Retinal pigment epithelial cell (primary cell): ENCODE results near the gene TLCD5.

Experiments used
- DNase-seq: peaks from one replicate; pipeline ENCODE4 v3.0.0-alpha.2; 2010; ENCODE audit warnings: low read depth
- H3K4me3 ChIP-seq: 2 replicates; pipeline ENCODE4 v1.5.1; 2011; ENCODE audit warnings: mild to moderate bottlenecking, low read length, control low read depth, moderate library complexity
- CTCF ChIP-seq: conservative IDR thresholded peaks from 2 replicates; pipeline ENCODE4 v1.5.1; 2011; ENCODE audit warnings: low read depth, low read length, control low read depth, inconsistent platforms

TLCD5 gene

GRCh38 chr11:120354779-120355178 is 29.7 kb downstream of the TLCD5 start:
- TF ChIP-seq CTCF: no peak
- DNase-seq: no peak
- H3K4me3 ChIP-seq: no peak overlapping the region

- TF ChIP-seq CTCF: no peak
- DNase-seq: no peak
- no peak overlapping the region for H3K4me3 ChIP-seq
Measured at GRCh38 chr11:120357620-120358019, 32.5 kb downstream of the TLCD5 start.

- no peak for DNase-seq
- H3K4me3 ChIP-seq: no peak overlapping the region
- TF ChIP-seq CTCF: no peak
Measured at GRCh38 chr11:120358729-120359128, 33.6 kb downstream of the TLCD5 start.

GRCh38 chr11:120363436-120363835 is 38.3 kb downstream of the TLCD5 start:
- no peak for TF ChIP-seq CTCF
- H3K4me3 ChIP-seq: no peak overlapping the region
- DNase-seq: no peak

- no peak overlapping the region for H3K4me3 ChIP-seq
- DNase-seq: no peak
- no peak for TF ChIP-seq CTCF
Measured at GRCh38 chr11:120365512-120365911, 40.4 kb downstream of the TLCD5 start.

GRCh38 chr11:120372296-120372695 is 47.2 kb downstream of the TLCD5 start:
- DNase-seq: no peak
- no peak for TF ChIP-seq CTCF
- no peak overlapping the region for H3K4me3 ChIP-seq

GRCh38 chr11:120375076-120375475 is 50.0 kb downstream of the TLCD5 start:
- H3K4me3 ChIP-seq: no peak overlapping the region
- no peak for DNase-seq
- no peak for TF ChIP-seq CTCF
